K562 (cell line): ENCODE data around the gene S100A7A. TPM values are rescaled to one million over a fixed set of nuclear protein-coding genes. Genes with fewer than 3 reads are reported as not detected.
A peak's percentile ranks its signal among the peaks of the same experiment; 100 is the strongest.

Experiments used
- ATAC-seq: fragments of 200-7000 bp; cut with Tn5 transposase; 3 replicates; pipeline ENCODE4 v1.9.1; 2020; ENCODE audit warnings: moderate library complexity
- BruUV-seq: library from RNA; stranded (reverse); fragments of 400-500 nt; replicated peaks from 2 replicates; lab custom pipeline; 2021; lab: Mats Ljungman, UMichigan
- CTCF ChIA-PET: fragments of 300-600 bp; formaldehyde crosslinking; extraction: SDS; loops from one replicate; lab custom pipeline; 2021; ENCODE audit warnings: low intra/inter-chr PET ratio; lab: Yijun Ruan, JAX
- POLR2A ChIA-PET: fragments of 300-600, 350-650 bp; sonication (Branson Sonifier 250); formaldehyde crosslinking; extraction: SDS; loops from one replicate; lab custom pipeline; 2021; ENCODE audit warnings: antibody characterized with exemption, inconsistent platforms; lab: Yijun Ruan, JAX
- DNase-seq, 4 experiments: peaks; one replicate each; pipeline versions ENCODE4 v3.0.0 to v3.0.0-alpha.2; 2011 to 2018; ENCODE audit warnings: low spot score in 3 of 4, mixed read lengths in 3 of 4; ENCODE audit errors: extremely low read depth in 1 of 4
- FAIRE-seq: peaks from 2 replicates; lab custom pipeline; 2011; peaks lifted over from hg19 to GRCh38; lab: Jason Lieb, UNC
- H2AFZ ChIP-seq: 2 replicates; pipeline ENCODE4 v1.6.0; 2011; ENCODE audit warnings: low read depth, low read length, control low read depth, inconsistent platforms
- H3K27ac ChIP-seq: fragments of 200-600 bp; 3 replicates; pipeline ENCODE4 v1.8.0; 2011; ENCODE audit warnings: low read depth, mild to moderate bottlenecking, control low read depth, inconsistent platforms, low read length, moderate library complexity, mixed read lengths; ENCODE audit errors: extremely low read depth
- H3K27me3 ChIP-seq, 2 experiments: fragments of 300-600 bp in 1 of 2; 2 replicates in 1 of 2; 3 replicates in 1 of 2; pipeline versions ENCODE4 v1.6.0 to v1.8.0; 2011; ENCODE audit warnings: inconsistent platforms in 2 of 2, low read length in 2 of 2, mild to moderate bottlenecking in 1 of 2, mixed read lengths in 1 of 2, moderate library complexity in 1 of 2; ENCODE audit not compliant: control insufficient read depth in 2 of 2, insufficient read depth in 2 of 2
- H3K36me3 ChIP-seq: fragments of 300-600 bp; 3 replicates; pipeline ENCODE4 v1.8.0; 2011; ENCODE audit warnings: mild to moderate bottlenecking, low read length, inconsistent platforms; ENCODE audit not compliant: control insufficient read depth, insufficient read depth
- H3K4me1 ChIP-seq, 2 experiments: fragments of 200-600 bp in 1 of 2; replicated peaks in 1 of 2; 2 replicates in 1 of 2; 3 replicates in 1 of 2; pipeline versions ENCODE4 v1.5.1 to v1.8.0; 2011; ENCODE audit warnings: inconsistent platforms in 2 of 2, low read length in 2 of 2, mild to moderate bottlenecking in 1 of 2, mixed read lengths in 1 of 2, moderate library complexity in 1 of 2; ENCODE audit not compliant: control insufficient read depth in 2 of 2, insufficient read depth in 2 of 2
- H3K4me2 ChIP-seq: 2 replicates; pipeline ENCODE4 v1.6.1; 2011; ENCODE audit warnings: low read length, control low read depth, inconsistent platforms, mixed read lengths; ENCODE audit not compliant: insufficient read depth
- H3K4me3 ChIP-seq: fragments of 200-600 bp; sonication (generic), shearing (Covaris generic); 2 replicates; pipeline ENCODE4 v1.5.1; 2016; ENCODE audit warnings: control low read depth, inconsistent platforms
- H3K79me2 ChIP-seq: fragments of 200-600 bp; 3 replicates; pipeline ENCODE4 v1.8.0; 2011; ENCODE audit warnings: low read length, inconsistent platforms; ENCODE audit not compliant: control insufficient read depth, insufficient read depth
- H3K9ac ChIP-seq, 2 experiments: 2 replicates each; pipeline versions ENCODE4 v1.6.0 to v1.6.1; 2011; ENCODE audit warnings: low read depth in 2 of 2, low read length in 2 of 2, control low read depth in 1 of 2, inconsistent platforms in 1 of 2, mild to moderate bottlenecking in 1 of 2, mixed read lengths in 1 of 2; ENCODE audit not compliant: insufficient read depth in 1 of 2
- H3K9me1 ChIP-seq: one replicate; pipeline ENCODE4 v1.6.0; 2011; ENCODE audit warnings: inconsistent platforms, mild to moderate bottlenecking, low read length, moderate library complexity; ENCODE audit not compliant: control insufficient read depth, insufficient read depth
- H3K9me3 ChIP-seq: replicated peaks from 2 replicates; pipeline ENCODE4 v1.5.1; 2011; ENCODE audit warnings: low read depth, low read length, inconsistent platforms; ENCODE audit not compliant: control insufficient read depth, insufficient read depth
- H4K20me1 ChIP-seq: replicated peaks from 2 replicates; pipeline ENCODE4 v1.6.1; 2011; ENCODE audit warnings: low read length, inconsistent platforms, mixed read lengths; ENCODE audit not compliant: control insufficient read depth, insufficient read depth
- CHD4 ChIP-seq: fragments of 200-600 bp; sonication (generic); IDR thresholded peaks from 3 replicates; pipeline ENCODE4 v1.6.1; 2012; ENCODE audit warnings: low read depth, mild to moderate bottlenecking, mixed read lengths, low read length, inconsistent platforms; ENCODE audit not compliant: insufficient read depth, insufficient replicate concordance, poor library complexity, severe bottlenecking
- CLOCK ChIP-seq: fragments of 250-450 bp; sonication (Bioruptor Pico); IDR thresholded peaks from 2 replicates; pipeline ENCODE4 v1.4.0; 2020; ENCODE audit warnings: mild to moderate bottlenecking, moderate library complexity, borderline replicate concordance
- FOXA1 ChIP-seq: fragments of 450-650 bp; IDR thresholded peaks from 2 replicates; pipeline ENCODE4 v1.6.1; 2016; ENCODE audit warnings: mild to moderate bottlenecking, borderline replicate concordance
- FOXJ3 ChIP-seq: sonication (generic); formaldehyde crosslinking; IDR thresholded peaks from 2 replicates; pipeline ENCODE4 v1.4.0; 2020; ENCODE audit warnings: mild to moderate bottlenecking, missing genetic modification reagents
- HNRNPH1 ChIP-seq: fragments of 200-400 bp; formaldehyde crosslinking; optimal IDR thresholded peaks from 2 replicates; pipeline ENCODE3; 2017; ENCODE audit warnings: low read depth, mild to moderate bottlenecking, low read length, moderate library complexity
- KDM1A ChIP-seq, 2 experiments: fragments of 450-650 bp; IDR thresholded peaks; 2 replicates each; pipeline ENCODE4 v1.6.1; 2016; ENCODE audit warnings: mild to moderate bottlenecking in 2 of 2
- MAX ChIP-seq: sonication (generic); formaldehyde crosslinking; IDR thresholded peaks from 2 replicates; pipeline ENCODE4 v1.9.0; 2022; ENCODE audit warnings: mild to moderate bottlenecking, missing genetic modification reagents
- MEF2D ChIP-seq: conservative IDR thresholded peaks from 2 replicates; pipeline ENCODE4 v1.6.1; 2016; ENCODE audit warnings: low read depth, missing genetic modification characterization, missing compliant biosample characterization
- MYBL2 ChIP-seq, 2 experiments: fragments of 450-650 bp in 1 of 2; sonication (generic) in 1 of 2; formaldehyde crosslinking in 1 of 2; IDR thresholded peaks; 2 replicates each; pipeline versions ENCODE4 v1.6.1 to v1.8.1; 2017 to 2022; ENCODE audit warnings: borderline replicate concordance in 1 of 2, inconsistent platforms in 1 of 2, low read depth in 1 of 2, mild to moderate bottlenecking in 1 of 2, missing genetic modification reagents in 1 of 2, moderate library complexity in 1 of 2
- NFE2L1 ChIP-seq: fragments of 450-650 bp; IDR thresholded peaks from 2 replicates; pipeline ENCODE4 v1.6.1; 2016; ENCODE audit warnings: missing genetic modification characterization, low read depth, mild to moderate bottlenecking, missing compliant biosample characterization, moderate library complexity, borderline replicate concordance
- SFPQ ChIP-seq: fragments of 200-400 bp; formaldehyde crosslinking; IDR thresholded peaks from 2 replicates; pipeline ENCODE4 v1.6.1; 2017; ENCODE audit warnings: mild to moderate bottlenecking, low read depth, low read length, moderate library complexity
- SIN3A ChIP-seq, 2 experiments: fragments of 150-350 bp in 1 of 2; IDR thresholded peaks; 2 replicates each; pipeline ENCODE4 v1.6.1; 2011 to 2016; ENCODE audit warnings: borderline replicate concordance in 2 of 2, low read depth in 2 of 2, low read length in 2 of 2, mild to moderate bottlenecking in 2 of 2, moderate library complexity in 2 of 2; ENCODE audit not compliant: control insufficient read depth in 1 of 2
- SMAD2 ChIP-seq: fragments of 150-350 bp; IDR thresholded peaks from 2 replicates; pipeline ENCODE4 v1.6.1; 2014; ENCODE audit warnings: low read depth, mild to moderate bottlenecking, low read length
- WHSC1 ChIP-seq: IDR thresholded peaks from one replicate; pipeline ENCODE4 v1.6.1; 2012; ENCODE audit warnings: low read length, control low read depth, inconsistent platforms
- ZNF217 ChIP-seq: sonication (generic); formaldehyde crosslinking; IDR thresholded peaks from 2 replicates; pipeline ENCODE4 v1.8.0; 2022; ENCODE audit warnings: mild to moderate bottlenecking, missing genetic modification reagents
- ZNF24 ChIP-seq: fragments of 450-650 bp; IDR thresholded peaks from 2 replicates; pipeline ENCODE4 v1.6.1; 2016
- ZNF668 ChIP-seq: fragments of 250-450 bp; sonication (Bioruptor Pico); IDR thresholded peaks from 2 replicates; pipeline ENCODE4 v1.8.0; 2022; ENCODE audit warnings: mild to moderate bottlenecking, inconsistent platforms
- WGBS: fragments of 100-300 bp; shearing (Covaris generic); methylation state at CpG from one replicate; pipeline ENCODE4 v1.1.6; 2016; ENCODE audit warnings: low coverage, mixed read lengths; ENCODE audit not compliant: insufficient coverage; ENCODE audit errors: missing lambda C conversion rate; 5-methylcytosine and 5-hydroxymethylcytosine counted together
- in situ Hi-C: fragments of 300-500 bp; cut with MboI; formaldehyde crosslinking; loops from 4 replicates; pipeline ENCODE4 v1.15.0; 2018; ENCODE audit warnings: inconsistent platforms, mixed read lengths
- intact Hi-C: fragments of 100-400 bp; cut with micrococcal nuclease; formaldehyde crosslinking; loops from 2 replicates; pipeline ENCODE4 v1.14.2; 2022
- polyA plus RNA-seq, 8 experiments: library from polyadenylated mRNA; depleted of rRNA in 4 of 8; stranded (reverse) in 5 of 8; unstranded in 3 of 8; fragments of >200 nt; fragmentation: Nextera tagmentation in 2 of 8; fragmentation: Illumina TruSeq in 1 of 8; extraction: Ambion mirVana in 2 of 8; extraction: Trizol in 1 of 8; gene quantifications; 2 replicates each; pipeline versions ENCODE4 v1.2.1 to v1.2.3, GENCODE V29; 2011 to 2014; ENCODE audit warnings: inconsistent platforms in 1 of 8, missing spikeins in 1 of 8
- total RNA-seq, 7 experiments: library from RNA; depleted of rRNA in 6 of 7; stranded (reverse); fragments of >200 nt in 6 of 7; fragmentation: Illumina TruSeq in 2 of 7; extraction: Trizol in 2 of 7; gene quantifications; 2 replicates each; pipeline versions ENCODE4 v1.2.1 to v1.2.3, GENCODE V29; 2011 to 2021; ENCODE audit warnings: low replicate concordance in 1 of 7

S100A7A gene
- total and polyA plus RNA-seq, 9 of the 15 experiments (the other 6 are each of a cell fraction or from before 2014, with no cell fraction given) = not detected

GRCh38 chr1:153431002-153431401 lies 14.7 kb downstream of the S100A7A start:
- Histone ChIP-seq H3K36me3 (no peaks in the 10 kb centered on the region), H2AFZ (no peak overlapping the region), H3K4me1 (peaks cover 42 to 51% of the 10 kb centered on the region in 2 experiments), H4K20me1 (peaks cover 8% of the 10 kb centered on the region), H3K4me3 (no peak overlapping the region), H3K79me2 (no peaks in the 10 kb centered on the region), H3K9me3 (no peaks in the 10 kb centered on the region), H3K9me1 (peaks cover 10% of the 10 kb centered on the region), H3K4me2 (no peak overlapping the region), H3K27me3 (peaks cover 0 to 6% of the 10 kb centered on the region in 2 experiments; a peak in 3 of 5 replicates), H3K27ac (no peak overlapping the region), H3K9ac (no peak overlapping the region)
- intact Hi-C loops = no loop called here
- no TSS peak for BruUV-seq
- FAIRE-seq (no peak), ATAC-seq (no peak), DNase-seq (no peak)
- ChIA-PET POLR2A (interaction anchor here (1.1 kb wide), 1 partner anchor 88 kb away, joined by 3 read pairs; no protein-coding TSS in a partner anchor), CTCF (no interaction called here)
- WGBS = 54% methylated on average over 13 of the region's 17 CpGs
- in situ Hi-C loops = no loop called here
- TF ChIP-seq FOXJ3 (CRISPR knock-in tag) = no peak
- TF ChIP-seq SMAD2 = no peak
- TF ChIP-seq KDM1A (IDR thresholded peaks at IDR 0.05) = peak in 1 of 2 experiments; percentile 16; a peak in 1 of 4 replicates
- TF ChIP-seq CHD4 = no peak
- TF ChIP-seq ZNF668 (CRISPR knock-in tag) = no peak
- TF ChIP-seq MEF2D (tag) = no peak
- peak; percentile 41 for TF ChIP-seq WHSC1
- no peak for TF ChIP-seq SIN3A (IDR thresholded peaks at IDR 0.05; ENCODE audit: borderline replicate concordance in 2 of 2, control insufficient read depth in 1 of 2, low read depth in 2 of 2, low read length in 2 of 2)
- TF ChIP-seq NFE2L1 (tag) = no peak
- TF ChIP-seq MAX (CRISPR knock-in tag) = peak; percentile 57; the same call in 1 of the 2 replicates
- TF ChIP-seq CLOCK = no peak
- TF ChIP-seq FOXA1 = no peak
- TF ChIP-seq ZNF24 = no peak
- TF ChIP-seq MYBL2 (IDR thresholded peaks at IDR 0.05; ENCODE audit: low read depth) = no peak
- no peak for TF ChIP-seq MYBL2 (CRISPR knock-in tag; IDR thresholded peaks at IDR 0.05; ENCODE audit: borderline replicate concordance)
- no peak for TF ChIP-seq ZNF217 (CRISPR knock-in tag)
- TF ChIP-seq HNRNPH1 = no peak
- TF ChIP-seq SFPQ = no peak
